ENCODE results near the gene REM1. TPM values are rescaled to one million over a fixed set of nuclear protein-coding genes. Genes with fewer than 3 reads are reported as not detected.
"Not testable (repeated sequence)": the region's sequence is repeated elsewhere in the genome, so short reads cannot be mapped to it uniquely, and the experiment has no call there.

Gene REM1
- total RNA-seq, 1 experiment from 2014 or later, result not detected

DNA sequence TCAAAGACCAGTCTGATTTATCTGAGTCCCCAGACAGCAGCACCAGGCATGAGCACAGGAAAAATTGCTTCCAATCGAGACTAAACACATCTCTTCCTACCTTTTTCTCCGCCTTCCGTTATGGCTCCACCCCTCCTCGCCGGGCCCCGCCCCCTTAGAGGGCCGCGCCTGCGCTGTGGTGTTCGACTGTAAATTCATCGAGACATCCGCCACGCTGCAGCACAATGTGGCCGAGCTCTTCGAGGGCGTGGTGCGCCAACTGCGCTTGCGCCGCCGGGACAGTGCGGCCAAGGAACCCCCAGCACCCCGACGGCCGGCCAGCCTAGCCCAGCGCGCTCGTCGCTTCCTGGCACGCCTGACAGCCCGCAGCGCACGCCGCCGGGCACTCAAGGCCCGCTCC, 8.9 kb downstream of the REM1 start:
- no peak for DNase-seq (ENCODE audit: low read depth)

DNA sequence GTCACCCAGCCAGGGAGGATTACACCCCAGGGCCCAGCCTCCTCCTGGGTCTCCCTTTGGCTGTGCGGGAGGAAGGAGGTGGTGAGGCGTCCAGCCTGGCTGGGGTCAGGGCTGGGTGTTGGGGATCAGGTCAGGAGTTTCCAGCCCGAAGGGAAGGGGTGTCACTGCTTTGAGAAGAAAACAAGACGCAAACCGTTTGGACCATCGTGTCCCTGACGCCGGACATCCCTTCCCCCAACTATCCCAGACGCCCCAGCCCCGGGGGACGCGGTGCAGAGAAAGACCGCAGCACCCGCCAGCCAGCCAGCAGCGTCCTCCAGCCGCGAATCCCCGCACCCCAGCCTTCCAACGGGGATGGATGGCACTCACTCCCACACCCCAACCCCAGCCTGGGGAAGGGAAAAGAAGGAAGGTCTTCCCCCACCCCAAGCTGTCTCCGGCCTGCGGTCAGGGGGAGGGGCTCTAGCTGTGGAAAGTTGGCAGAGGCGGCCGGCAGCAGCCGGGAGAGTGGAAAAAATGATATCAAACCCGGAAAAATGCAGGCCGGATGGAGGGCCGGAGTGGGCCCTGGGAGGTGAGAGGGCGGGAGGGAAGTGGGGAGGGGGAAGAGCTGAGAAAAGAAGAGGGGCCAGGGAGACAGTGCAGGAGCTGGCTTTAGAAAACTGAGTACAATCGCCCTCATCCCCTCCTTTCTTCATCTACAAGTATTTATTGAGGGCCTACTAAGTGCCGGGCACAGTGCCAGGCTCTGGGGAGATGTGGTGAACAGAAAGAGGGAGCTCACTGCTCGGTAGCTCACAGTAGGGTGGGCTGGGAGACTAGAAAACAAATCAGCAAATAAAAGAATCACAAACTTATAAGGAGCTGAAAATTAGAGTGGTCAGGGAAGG, 10.6 kb downstream of the REM1 start:
- no peak for DNase-seq (ENCODE audit: low read depth)

DNA sequence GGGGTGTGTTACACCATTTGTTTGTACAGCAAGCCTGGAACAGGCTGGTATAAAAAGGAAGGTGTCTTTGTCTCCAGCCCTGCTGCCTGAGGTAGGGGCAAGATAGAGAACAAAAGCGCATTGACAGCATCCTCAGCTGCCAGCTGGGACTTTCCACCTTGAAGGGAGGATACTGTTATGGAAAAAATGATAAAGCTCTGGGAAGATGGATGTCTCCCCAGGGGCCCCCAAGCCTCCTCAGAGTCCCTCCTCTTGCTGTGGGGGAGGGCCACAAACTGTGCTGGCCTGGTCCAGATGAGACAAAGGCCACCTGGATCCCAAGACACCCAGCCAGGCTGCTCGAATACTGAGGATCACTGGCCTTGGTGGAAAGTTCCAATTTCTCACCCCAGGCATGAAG, 13.0 kb downstream of the REM1 start:
- DNase-seq (ENCODE audit: low read depth), result no peak

DNA sequence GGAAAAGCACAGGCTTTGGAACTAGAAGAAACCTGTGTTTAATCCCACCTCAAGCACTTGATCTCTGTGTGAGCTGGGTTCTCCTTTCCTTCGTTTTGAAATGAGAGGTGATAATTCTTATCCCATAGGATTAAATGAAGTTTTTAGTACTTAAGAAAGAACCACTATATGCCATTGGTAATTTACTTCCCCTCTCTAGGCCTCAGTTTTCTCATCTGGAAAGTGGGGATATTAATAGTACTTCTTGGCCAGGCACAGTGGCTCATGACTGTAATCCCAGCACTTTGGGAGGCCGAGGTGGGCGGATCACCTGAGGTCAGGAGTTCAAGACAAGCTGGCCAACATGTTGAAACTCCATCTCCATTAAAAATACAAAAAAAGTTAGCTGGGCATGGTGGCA, 14.1 kb downstream of the REM1 start:
- DNase-seq (ENCODE audit: low read depth), result no peak

DNA sequence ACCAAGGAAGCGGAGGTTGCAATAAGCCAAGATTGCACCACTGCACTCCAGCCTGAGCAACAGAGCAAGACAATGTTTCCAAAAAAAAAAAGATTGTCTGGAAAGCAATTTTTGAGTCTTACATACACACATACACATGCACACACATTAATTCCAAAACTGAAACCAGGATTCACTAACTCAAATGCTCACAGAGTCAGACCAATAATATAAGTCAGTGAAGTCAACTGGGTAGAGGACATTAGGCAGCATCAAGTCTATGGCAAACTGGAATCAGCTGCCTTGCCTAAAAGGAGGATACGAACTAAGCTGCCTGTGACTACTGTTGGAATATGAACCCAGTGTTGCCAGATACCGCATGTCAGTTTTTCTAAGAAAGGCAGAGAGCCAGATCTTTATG, 15.7 kb downstream of the REM1 start:
- no peak for DNase-seq (ENCODE audit: low read depth)

DNA sequence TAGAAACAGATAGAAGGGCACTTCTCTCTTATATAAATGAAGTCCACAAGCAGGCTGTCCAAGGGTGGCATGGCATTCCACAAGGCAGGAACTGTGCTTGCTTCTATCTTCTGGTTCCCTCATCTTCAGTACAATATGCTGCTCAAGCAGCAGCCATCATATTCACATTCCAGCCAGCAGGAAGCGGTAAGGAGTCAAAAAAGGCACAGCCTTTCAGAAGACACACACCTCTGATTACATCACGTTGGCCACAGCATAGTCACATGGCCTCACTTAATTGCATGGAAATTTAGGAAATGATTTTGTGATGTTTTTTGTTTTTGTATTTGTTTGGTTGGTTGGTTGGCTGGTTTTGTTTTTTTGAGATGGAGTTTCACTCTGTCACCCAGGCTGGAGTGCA, 19.0 kb downstream of the REM1 start:
- DNase-seq (ENCODE audit: low read depth), result peak; percentile 63

DNA sequence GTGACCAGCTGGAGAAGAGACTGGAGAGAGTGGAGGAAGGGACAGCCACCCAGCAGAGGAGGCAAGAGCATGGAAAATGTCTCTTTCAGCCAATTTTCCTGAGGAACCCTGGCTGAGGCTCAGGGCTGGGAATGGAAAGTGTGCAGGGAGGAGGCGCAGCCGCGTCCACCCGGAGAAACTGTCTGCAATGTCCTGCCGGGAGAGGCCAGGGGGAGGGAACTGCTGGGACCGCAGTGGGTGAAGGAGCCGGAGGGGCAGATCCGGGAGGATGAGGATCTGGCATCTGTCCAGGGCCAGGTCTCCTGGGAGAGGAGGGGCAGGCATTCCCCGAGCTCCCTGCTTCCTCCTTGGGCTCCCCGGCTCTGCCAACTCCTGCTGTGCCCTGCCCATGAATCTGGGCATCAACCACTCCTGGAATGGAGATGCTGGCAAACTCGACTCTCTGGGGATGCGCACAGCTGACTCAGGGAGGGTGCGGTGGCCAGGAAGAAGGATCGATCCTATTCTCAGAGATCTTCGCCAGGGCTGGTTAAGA, 21.7 kb downstream of the REM1 start:
- peak; percentile 37 for DNase-seq (ENCODE audit: low read depth)

DNA sequence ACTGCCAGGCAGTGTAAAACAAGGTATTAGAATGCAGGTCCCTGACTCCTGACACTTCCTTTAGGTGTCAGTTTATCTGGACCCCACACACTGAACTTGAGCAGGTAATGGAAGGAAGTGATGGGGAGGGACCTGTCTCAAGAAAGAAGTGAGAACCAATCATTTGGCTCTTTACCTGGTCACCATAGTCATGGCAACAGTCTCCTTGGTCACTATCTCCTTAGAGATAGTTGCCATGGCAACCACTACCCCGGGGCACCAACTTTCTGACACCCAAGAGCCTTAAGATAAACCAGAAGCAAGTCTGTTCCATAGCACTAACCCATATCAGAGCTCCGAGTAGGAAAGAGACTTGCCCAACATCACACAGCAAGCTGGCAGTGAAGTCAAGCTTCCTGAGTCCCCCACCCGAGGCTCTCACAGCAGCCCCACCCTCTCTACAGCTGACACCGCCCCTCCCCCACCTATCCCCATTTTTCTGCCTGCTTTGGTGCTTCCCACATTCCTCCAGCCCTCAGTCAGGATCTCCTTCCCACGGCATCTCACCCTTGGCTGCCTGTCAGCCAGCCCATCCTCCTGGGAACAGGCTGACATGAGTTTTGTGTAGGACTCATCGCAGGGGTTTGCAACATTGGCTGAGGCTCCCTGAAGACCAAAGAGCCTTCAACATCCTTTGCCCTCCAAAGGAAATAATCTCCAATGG, 22.9 kb downstream of the REM1 start:
- no peak for DNase-seq (ENCODE audit: low read depth)

DNA sequence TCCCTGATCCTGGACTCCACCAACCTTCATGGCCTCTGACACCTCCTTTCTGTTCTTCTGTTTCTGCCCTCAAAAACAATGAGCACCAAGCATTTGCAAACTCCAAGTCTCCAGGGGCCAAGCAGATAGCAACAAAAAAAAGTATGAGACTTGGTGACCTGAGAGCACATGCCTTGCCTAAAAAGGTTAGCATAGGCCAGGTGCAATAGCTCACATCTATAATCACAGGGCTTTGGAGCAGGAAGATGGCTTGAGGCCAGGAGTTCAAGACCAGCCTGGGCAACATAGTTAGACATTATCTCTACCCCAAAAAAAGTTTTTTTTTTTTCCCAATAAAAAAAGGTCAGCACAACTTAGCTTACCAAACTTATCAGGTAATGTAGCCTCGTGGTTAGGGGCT, 25.4 kb downstream of the REM1 start:
- DNase-seq (ENCODE audit: low read depth), result no peak

DNA sequence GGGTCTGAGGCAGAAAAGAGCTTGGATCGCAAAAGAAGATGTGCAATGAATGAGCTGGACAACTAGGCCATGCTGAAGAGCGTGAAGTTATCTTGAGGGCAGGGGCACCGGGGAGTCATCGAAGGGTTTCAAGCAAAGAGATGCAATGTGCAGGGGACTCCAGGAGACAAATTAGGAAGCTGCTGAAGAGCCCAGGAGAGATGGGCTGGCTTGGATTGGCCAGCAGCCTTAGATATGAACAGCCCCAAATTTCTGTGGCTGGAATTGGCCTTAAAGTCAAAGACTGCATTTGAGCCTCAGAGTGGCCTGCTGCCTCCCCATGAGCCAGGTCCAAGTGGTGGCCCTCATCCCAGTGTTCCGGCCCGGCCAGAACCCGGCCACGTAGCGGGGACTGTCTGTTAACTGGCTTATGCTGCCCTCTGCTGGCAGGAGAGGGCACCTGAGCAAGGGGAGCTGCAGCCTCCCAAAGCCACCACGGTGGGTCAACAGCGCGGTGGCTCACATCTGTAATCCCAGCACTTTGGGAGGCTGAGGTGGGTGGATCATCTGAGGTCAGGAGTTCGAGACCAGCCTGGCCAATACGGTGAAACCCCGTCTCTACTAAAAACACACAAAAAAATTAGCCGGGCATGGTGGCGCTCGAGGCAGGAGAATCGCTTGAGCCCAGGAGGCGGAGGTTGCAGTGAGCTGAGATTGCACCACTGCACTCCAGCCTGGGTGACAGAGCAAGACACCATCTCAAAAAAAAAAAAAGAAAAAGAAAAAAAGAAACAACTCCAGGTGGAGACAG, 28.0 kb downstream of the REM1 start:
- DNase-seq (ENCODE audit: low read depth), result peak; percentile 70

DNA sequence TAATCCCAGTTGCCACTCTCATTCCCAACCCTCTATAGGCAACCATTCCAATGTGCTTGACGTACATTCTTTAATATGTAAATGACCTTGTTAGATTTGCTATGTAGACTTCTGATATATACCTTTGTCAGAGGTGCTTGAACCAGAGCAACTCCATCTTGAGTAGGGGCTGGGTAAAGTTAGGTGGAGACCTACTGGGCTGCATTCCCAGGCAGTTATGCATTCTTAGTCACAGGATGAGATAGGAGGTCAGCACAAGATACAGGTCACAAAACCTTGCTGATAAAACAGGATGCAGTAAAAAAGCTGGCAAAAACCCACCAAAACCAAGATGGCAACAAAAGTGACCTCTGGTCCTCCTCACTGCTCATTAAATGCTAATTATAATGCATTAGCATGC, 30.8 kb downstream of the REM1 start:
- DNase-seq (ENCODE audit: low read depth), result peak; percentile 15

DNA sequence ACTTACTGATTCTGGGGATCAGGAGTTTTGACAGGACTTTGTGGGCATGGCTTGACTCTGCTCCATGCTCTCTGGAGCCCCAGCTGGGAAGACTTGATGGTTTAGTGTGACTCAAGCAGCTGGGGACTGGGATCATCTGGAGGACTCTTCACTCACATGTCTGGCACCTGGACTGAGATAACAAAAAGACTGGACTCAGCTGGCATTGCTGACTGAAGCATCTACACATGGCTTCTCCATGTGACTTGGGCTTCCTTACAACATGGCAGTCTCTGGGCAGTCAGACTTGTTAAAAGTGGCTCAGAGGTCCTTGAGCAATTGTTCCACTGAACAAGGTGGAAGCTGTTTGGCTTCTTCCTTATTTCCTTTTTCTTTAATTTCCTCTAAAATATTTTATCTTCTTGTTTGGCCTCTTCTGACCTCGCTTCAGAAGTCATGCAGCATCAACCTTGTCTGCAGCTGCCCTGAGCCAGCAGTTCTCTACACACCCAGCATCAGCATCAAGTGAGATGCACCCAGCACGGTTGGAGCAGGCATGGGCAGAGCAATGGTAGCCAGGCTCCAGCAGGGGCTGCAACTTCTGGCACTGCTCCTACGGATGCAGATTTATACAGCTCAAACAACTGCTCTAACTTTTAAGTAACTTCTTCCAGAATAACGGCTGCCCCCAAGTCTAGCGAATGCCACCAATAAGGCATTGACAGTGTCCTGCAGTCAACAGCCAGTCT, 33.6 kb downstream of the REM1 start:
- no peak for DNase-seq (ENCODE audit: low read depth)

DNA sequence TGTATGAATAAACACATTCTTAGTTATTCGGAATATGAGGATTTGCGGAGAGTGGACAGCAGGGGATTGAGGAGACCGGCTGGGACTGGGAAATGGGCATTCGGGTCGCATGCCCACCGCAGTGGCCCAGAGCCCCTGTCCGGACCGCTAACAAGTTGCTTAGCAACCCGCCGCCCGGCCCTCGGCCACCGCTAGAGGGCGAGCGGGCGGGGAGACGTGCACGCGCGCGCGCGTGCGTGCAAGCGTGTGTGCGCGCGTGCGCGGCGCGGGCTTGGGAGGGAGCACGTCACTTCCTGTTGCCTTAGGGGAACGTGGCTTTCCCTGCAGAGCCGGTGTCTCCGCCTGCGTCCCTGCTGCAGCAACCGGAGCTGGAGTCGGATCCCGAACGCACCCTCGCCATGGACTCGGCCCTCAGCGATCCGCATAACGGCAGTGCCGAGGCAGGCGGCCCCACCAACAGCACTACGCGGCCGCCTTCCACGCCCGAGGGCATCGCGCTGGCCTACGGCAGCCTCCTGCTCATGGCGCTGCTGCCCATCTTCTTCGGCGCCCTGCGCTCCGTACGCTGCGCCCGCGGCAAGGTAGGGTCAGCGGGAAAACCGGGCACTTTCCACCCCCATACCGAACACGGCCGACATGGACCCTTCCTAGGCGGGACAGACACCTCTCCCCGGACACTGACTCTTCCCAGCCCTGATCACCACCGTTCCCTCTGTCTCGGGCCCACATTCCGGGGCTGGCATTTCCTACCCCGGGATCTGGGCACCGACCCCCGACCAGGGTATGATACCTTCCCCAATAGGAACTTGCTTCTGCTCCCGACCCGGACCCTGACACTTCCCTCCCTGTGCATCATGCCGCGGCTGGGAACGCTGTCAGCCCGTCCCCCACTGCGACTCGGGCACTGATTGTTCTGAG, 39.3 kb downstream of the REM1 start, which contains the start of gene HM13:
Gene HM13 (plus strand): TSS at position 289 of the 918 bp plus-strand sequence. CDS start 110 bp downstream, at position 399.
- DNase-seq (ENCODE audit: low read depth), result peak; percentile 88

DNA sequence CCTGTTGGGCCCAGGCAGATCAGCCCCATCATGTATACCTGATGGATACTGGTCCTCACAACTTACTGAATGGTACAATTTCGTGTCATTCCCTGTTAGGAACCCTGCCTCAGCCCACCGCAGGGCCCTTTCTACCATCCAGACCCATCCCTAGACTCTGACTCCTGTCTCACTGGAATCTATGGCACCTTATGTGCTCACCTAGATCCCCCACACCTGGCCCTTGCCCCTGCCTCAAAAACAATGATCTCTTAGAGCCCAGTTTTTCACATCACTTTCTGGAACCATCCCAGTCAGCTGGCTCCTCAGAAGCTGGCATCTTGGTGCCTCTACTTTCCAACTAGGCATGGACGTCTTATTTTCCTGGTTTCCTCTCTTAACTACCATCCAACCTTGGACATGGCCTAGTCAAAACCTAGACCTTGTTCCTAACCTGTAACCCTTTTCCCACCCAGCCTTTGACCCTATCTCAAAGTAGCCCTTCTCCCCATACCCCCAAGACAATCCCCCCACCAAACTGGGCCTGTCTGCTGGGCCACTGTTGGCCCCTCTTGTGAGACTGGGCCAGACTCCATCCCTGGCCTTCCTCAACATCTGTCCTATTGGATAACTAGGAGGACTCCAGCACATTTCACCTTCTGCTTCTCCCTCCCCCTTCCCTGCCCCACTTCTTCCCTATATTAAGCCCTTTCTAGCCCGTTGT, 40.1 kb downstream of the REM1 start:
- DNase-seq (ENCODE audit: low read depth), result no peak

DNA sequence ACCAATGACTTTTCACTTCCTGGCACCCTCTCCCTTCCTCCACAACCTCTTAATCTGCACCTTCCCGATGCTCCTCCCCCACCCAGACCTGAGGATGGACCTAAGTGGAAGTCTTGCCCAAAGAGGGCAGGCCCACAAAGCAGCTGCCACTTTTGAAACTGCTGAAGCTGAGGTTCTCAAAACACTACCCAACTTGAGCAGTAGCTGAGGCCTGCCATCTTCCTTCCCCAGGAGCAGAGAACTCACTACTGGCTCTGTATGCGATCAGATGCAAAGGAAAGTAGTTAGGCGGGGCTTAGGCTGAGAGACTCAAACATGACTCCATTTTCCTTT, 40.7 kb downstream of the REM1 start:
- DNase-seq (ENCODE audit: low read depth), result no peak

DNA sequence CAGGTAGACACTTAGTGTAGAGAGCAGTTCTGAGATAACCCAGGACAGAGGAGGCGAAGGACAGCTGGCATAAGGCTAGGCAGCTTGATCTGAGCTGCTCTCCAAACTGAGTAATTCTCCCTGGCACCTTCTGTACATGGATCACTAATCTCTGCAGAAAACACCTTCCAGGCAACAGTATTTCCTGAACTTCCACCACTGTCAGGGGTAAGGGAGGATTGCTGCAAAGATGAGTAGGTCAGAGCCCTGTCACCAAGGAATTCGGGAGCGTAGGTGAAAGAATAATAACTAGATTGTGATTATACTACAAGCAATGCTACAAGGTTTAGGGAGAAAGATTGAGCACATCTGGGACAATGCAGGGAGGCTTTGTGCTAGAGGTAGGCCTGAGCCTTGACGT, 41.1 kb downstream of the REM1 start:
- no peak for DNase-seq (ENCODE audit: low read depth)

DNA sequence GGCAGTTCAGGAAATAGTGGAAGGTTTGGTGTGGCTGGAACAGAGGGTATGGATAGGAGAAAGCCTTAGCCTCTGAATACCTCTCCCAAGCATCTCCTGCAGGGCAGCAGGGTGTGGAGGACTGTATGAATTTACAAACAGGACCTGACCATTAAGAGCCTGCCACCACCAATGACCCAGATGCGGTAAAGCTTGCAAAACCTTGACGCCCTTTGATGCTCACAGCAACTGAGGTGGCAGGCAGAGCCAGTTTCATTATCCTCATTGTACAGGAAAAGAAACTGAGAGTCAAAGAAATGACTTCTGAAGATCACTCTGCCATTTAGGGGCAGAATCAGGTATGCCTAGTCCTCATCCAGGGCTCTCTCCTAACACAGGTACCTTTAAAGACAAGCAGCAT, 41.6 kb downstream of the REM1 start:
- no peak for DNase-seq (ENCODE audit: low read depth)

DNA sequence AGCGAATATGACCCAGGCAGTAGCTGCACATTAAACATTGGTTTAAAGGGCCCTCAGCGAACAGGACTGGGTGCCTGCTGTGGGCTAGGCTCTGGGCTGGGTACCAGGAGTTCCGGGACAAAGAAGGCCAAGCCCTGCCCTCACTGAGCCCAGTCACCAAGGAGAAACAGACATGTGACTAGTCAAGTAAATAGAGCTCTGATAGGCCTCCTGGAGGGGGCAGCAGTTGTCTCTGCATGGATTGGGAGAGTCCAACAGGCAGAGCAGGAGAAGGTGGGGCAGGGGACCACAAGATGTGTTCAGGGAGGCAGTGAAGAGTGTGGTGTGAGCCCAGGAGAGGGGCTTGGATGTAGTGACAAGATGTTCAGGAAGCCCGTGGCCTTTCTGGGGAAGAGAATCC, 42.3 kb downstream of the REM1 start:
- DNase-seq (ENCODE audit: low read depth), result peak; percentile 59

DNA sequence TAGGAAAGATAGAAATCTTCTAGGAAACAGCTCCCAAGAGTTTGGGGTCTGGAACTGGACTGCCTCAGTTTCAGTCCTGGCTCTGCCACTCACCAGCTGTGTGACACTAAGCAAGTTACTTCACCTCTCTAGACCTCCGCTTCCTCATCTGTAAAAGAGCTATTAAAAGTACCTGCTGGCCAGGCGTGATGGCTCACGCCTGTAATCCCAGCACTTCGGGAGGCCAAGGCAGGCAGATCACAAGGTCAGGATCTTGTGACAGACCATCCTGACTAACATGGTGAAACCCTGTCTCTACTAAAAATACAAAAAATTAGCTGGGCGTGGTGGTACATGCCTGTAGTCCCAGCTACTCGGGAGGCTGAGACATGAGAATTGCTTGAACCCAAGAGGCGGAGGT, 46.2 kb downstream of the REM1 start:
- not testable (repeated sequence) for DNase-seq (ENCODE audit: low read depth)
